Pancreas (tissue), 10 donors: ENCODE measurements around the gene TBC1D25. TPM values are rescaled to one million over a fixed set of nuclear protein-coding genes. Genes with fewer than 3 reads are reported as not detected.

Experiments
- ATAC-seq, 4 donors: fragments of 200-7000 bp; cut with Tn5 transposase; one replicate each; pipeline versions ENCODE4 v1.8.0 to v1.9.1; 2020; ENCODE audit warnings: mild to moderate bottlenecking in 4 of 4, moderate library complexity in 4 of 4
- DNase-seq, 6 donors: peaks; one replicate each; pipeline ENCODE4 v3.0.0-alpha.2; 2020
- FAIRE-seq: peaks from 2 replicates; lab custom pipeline; 2012; peaks lifted over from hg19 to GRCh38; lab: Jason Lieb, UNC
- H3K27ac ChIP-seq, 4 donors: fragments of 200-600 bp; sonication (generic); 1 replicate in 3 of 4; 2 replicates in 1 of 4; pipeline versions ENCODE4 v1.5.0 to v1.8.0; 2020
- H3K27me3 ChIP-seq, 4 donors: fragments of 200-600 bp; one replicate each; pipeline ENCODE4 v1.8.0; 2021
- H3K36me3 ChIP-seq, 3 donors: fragments of 200-600 bp; sonication (generic) in 1 of 3; one replicate each; pipeline versions ENCODE4 v1.5.0 to v1.8.0; 2020 to 2021
- H3K4me1 ChIP-seq, 3 donors: fragments of 200-600 bp; one replicate each; pipeline ENCODE4 v1.8.0; 2021
- H3K4me3 ChIP-seq, 4 donors: fragments of 200-600 bp; sonication (generic) in 2 of 4; one replicate each; pipeline versions ENCODE4 v1.5.0 to v1.8.0; 2020 to 2021
- H3K9me3 ChIP-seq, 4 donors: fragments of 200-600 bp; one replicate each; pipeline ENCODE4 v1.8.0; 2021
- WGBS, 2 donors: extraction: QIAGEN DNeasy Blood & Tissue Kit; methylation state at CpG; one replicate each; pipeline ENCODE4 v1.1.7; 2013; 5-methylcytosine and 5-hydroxymethylcytosine counted together
- intact Hi-C, 3 donors: fragments of 100-400 bp; cut with DNase I; formaldehyde crosslinking; loops; one replicate each; pipeline versions ENCODE4 v1.11.1 to v1.14.2; 2022
- polyA plus RNA-seq, 2 donors: library from polyadenylated mRNA; stranded (reverse); fragments of 200-250 nt; gene quantifications; one replicate each; pipeline ENCODE4 v1.2.3, GENCODE V29; 2013
- total RNA-seq, 6 donors: library from RNA; stranded (reverse); fragmentation: NEBNext Ultra II Directional in 4 of 6; extraction: Animal tissue kit (Norgen Biotek cat#: 25700) in 4 of 6; gene quantifications; one replicate each; pipeline versions ENCODE4 v1.2.1 to v1.2.4, GENCODE V29; 2021 to 2023
- TF ChIP-seq, protein P1 (sequence below), 4 donors: fragments of 200-600 bp; sonication (generic) in 3 of 4; IDR thresholded peaks; one replicate each; pipeline versions ENCODE4 v1.5.0 to v1.8.0; 2021; ENCODE audit warnings: antibody characterized with exemption in 4 of 4
- donor health status: healthy with polysubstance abuse.
- donor health status: DM: no; HTN: no; CAD: no; lungs with moderate emphysema.
- donor health status: DM: no; HTN: no; CAD: no.
- donor health status: control.
- donor health status: control.
- donor health status: Bipolar disorder and iron deficiency.
- donor health status: DM: yes; HTN: yes; CAD: no.
- donor health status: DM: no; HTN: no; CAD: no.
- donor health status: DM: no; HTN: no; CAD: no.
- donor health status: DM: yes; HTN: yes; CAD: no.

Gene TBC1D25
- total and polyA plus RNA-seq, 8 donors = 4.4 to 9.9 (median 5.5) TPM

DNA sequence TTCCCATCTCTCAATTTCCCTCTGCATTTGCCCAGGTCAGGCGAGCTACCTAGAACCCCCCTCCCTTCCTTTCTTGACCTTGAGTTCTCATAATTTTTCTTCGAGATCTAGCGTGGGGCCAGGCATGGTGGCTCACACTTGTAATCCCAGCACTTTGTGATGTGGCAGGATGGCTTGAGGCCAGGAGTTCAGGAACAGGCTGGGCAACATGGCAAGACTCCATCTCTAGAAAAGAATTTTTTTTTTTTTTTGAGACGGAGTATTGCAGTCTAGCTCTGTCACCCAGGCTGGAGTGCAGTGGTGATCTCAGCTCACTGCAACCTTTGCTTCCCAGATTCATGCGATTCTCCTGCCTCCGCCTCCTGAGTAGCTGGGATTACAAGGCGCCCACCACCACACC is 35.3 kb upstream of the TBC1D25 start:
- no peaks in the 10 kb centered on the region for H3K36me3 ChIP-seq
- FAIRE-seq (no peak), ATAC-seq (no peak), DNase-seq (no peak)
- intact Hi-C loops = no loop called here
- WGBS, 2 donors = 59% methylated on average over 7 of the region's 7 CpGs
- no peaks in the 10 kb centered on the region for H3K27me3 ChIP-seq
- no peaks in the 10 kb centered on the region for H3K9me3 ChIP-seq
- no peak overlapping the region for H3K4me3 ChIP-seq
- no peak overlapping the region for H3K27ac ChIP-seq
- H3K4me1 ChIP-seq = no peaks in the 10 kb centered on the region
- TF ChIP-seq, protein P1, sequence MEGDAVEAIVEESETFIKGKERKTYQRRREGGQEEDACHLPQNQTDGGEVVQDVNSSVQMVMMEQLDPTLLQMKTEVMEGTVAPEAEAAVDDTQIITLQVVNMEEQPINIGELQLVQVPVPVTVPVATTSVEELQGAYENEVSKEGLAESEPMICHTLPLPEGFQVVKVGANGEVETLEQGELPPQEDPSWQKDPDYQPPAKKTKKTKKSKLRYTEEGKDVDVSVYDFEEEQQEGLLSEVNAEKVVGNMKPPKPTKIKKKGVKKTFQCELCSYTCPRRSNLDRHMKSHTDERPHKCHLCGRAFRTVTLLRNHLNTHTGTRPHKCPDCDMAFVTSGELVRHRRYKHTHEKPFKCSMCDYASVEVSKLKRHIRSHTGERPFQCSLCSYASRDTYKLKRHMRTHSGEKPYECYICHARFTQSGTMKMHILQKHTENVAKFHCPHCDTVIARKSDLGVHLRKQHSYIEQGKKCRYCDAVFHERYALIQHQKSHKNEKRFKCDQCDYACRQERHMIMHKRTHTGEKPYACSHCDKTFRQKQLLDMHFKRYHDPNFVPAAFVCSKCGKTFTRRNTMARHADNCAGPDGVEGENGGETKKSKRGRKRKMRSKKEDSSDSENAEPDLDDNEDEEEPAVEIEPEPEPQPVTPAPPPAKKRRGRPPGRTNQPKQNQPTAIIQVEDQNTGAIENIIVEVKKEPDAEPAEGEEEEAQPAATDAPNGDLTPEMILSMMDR (IDR thresholded peaks at IDR 0.05) = no peak

DNA sequence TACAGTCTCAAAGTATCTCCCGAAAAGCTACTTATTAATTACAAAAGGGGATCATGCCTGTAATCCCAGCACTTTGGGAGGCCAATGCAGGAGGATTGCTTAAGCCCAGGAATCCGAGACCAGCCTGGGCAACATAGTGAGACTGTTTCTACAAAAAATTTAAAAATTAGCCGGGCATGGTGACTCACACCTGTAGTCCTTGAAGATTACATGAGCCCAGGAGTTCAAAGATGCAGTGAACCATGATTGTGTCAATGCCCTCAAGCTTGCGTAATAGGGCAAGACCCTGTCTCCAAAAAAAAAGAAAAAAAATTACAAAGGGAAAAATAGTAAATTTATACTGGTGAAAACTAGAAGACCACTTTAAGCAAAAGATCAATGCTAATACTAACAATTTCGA is 34.0 kb upstream of the TBC1D25 start:
- no peaks in the 10 kb centered on the region for H3K36me3 ChIP-seq
- DNase-seq = no peak
- intact Hi-C loops = no loop called here
- H3K27me3 ChIP-seq = no peaks in the 10 kb centered on the region
- H3K9me3 ChIP-seq = no peaks in the 10 kb centered on the region
- ATAC-seq = peak in 1 of 4 donors; percentile 26
- H3K4me1 ChIP-seq = no peaks in the 10 kb centered on the region
- no peak overlapping the region for H3K4me3 ChIP-seq
- no peak overlapping the region for H3K27ac ChIP-seq
- FAIRE-seq = no peak
- WGBS, 2 donors = 35 to 53% methylated on average over 5 of the region's 5 CpGs
- TF ChIP-seq, protein P1 (IDR thresholded peaks at IDR 0.05) = no peak

DNA sequence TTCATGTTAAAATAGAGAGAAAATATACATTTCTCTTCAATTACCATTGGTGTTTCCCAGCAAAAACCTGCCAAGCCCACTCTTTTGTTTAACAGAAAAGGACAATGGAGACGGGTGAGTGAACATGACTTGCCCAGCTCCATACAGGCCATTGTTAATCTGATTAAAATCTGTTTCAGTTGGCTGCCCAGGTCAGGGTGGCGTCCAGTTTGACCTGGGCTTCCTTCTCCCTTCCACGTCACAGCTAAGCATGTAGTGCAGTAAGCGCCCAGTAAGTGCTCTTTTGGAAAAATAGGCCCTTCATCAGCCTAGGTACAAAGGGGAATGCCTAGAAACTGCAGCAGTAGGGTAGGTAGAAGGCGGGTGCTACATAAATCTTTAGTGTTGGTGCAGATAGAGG is 32.3 kb upstream of the TBC1D25 start:
- FAIRE-seq (no peak), DNase-seq (no peak), ATAC-seq (no peak)
- TF ChIP-seq, protein P1 (IDR thresholded peaks at IDR 0.05) = no peak
- intact Hi-C loops = no loop called here
- no peaks in the 10 kb centered on the region for H3K36me3 ChIP-seq
- H3K27me3 ChIP-seq = no peaks in the 10 kb centered on the region
- 74 to 93% methylated on average over 5 of the region's 5 CpGs for WGBS, 2 donors
- H3K4me1 ChIP-seq = no peaks in the 10 kb centered on the region
- no peak overlapping the region for H3K27ac ChIP-seq
- no peak overlapping the region for H3K4me3 ChIP-seq
- H3K9me3 ChIP-seq = no peaks in the 10 kb centered on the region

DNA sequence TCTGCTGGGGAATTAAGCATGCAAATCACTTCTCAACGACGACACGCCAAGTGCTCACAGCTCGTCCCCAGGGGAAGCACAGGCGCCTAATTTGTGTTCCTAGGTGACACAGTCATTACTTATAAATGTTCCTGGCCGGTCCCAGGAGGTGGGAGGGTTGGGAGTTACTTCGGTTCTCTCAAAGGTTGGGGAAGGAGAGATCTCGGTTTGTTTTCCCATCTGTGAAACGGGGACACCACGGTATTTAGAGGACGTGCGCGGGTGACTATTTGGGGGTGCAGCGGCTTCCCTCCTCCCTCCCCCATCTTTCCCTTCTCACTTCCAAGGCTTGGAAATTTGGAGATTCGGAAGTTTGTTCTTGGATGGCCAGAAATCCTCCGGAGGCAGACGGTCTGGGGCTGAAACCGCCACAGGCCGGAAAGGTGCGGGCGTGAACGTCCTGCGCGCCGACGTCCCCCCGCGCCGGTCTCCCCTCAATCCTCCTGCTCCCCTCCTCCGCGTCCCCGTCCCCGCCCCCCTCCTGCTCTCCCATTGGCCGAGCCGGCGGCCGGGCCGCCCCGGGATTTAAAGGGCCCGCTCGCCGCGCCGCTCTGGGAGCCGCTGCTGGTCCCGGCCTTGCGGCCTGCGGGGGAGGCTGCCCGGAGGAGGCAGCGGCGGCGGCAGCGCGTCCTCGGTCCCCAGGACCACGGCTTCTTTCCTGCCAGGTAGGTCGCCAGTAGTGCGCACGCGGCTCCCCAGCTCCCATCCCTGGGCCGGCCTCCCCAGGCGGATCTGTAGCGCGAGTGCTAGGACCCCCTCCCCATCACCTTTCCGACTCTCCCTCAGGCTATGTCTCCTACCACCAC is 30.9 kb upstream of the TBC1D25 start, which contains the start of gene PORCN:
PORCN (plus strand) TSS at position 593 of the 845 bp plus-strand sequence. CDS start 829 bp downstream, outside the sequence.
- H3K27me3 ChIP-seq = no peaks in the 10 kb centered on the region
- intact Hi-C loops = no loop called here
- no peaks in the 10 kb centered on the region for H3K9me3 ChIP-seq
- no peak for FAIRE-seq
- peak within 1 kb of the TSS; percentile 17 to 59 (median 46) for H3K4me3 ChIP-seq
- H3K27ac ChIP-seq = peak within 1 kb of the TSS in 3 of 4 donors; percentile 12 to 50 (median 25)
- peak; percentile 96 to 98 (median 96) for ATAC-seq
- H3K36me3 ChIP-seq = no peaks in the 10 kb centered on the region
- DNase-seq = peak; percentile 73 to 92 (median 81)
- 0 to 33% methylated on average over 50 to 64 of the region's 65 CpGs for WGBS, 2 donors
- TF ChIP-seq, protein P1 (IDR thresholded peaks at IDR 0.05) = no peak
- H3K4me1 ChIP-seq = no peaks in the 10 kb centered on the region

DNA sequence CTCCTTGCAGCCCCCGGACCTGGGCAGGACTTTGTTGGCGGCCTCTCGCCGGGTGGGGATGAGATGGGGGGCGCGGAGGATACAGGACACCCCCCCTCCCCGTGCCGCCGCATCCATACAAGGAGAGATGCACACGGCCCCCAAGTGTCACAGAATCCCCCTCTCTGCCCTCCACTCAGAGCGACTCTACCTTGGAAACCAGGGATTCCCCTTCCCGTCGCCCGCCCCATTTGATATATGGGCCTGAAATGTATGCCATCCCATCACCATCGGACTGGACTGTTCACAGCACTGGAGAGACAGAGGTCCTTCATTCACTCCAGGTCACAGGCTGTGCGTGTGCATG is 30.3 kb upstream of the TBC1D25 start:
- Histone ChIP-seq H3K4me3 (peak overlapping the region; percentile 17 to 59 (median 46)), H3K27ac (no peak overlapping the region), H3K9me3 (no peaks in the 10 kb centered on the region), H3K27me3 (no peaks in the 10 kb centered on the region), H3K4me1 (no peaks in the 10 kb centered on the region), H3K36me3 (no peaks in the 10 kb centered on the region)
- WGBS, 2 donors = 3 to 37% methylated on average over 8 to 15 of the region's 16 CpGs
- DNase-seq = no peak
- no peak for FAIRE-seq
- peak in 1 of 4 donors; percentile 4 for ATAC-seq
- intact Hi-C loops = no loop called here
- TF ChIP-seq, protein P1 (IDR thresholded peaks at IDR 0.05) = no peak
